K562 (cell line): ENCODE results near the gene SEPHS1. TPM values are rescaled to one million over a fixed set of nuclear protein-coding genes. Genes with fewer than 3 reads are reported as not detected.

Experiments
- ATAC-seq: fragments of 200-7000 bp; cut with Tn5 transposase; 3 replicates; pipeline ENCODE4 v1.9.1; 2020; ENCODE audit warnings: moderate library complexity
- BruUV-seq: library from RNA; stranded (reverse); fragments of 400-500 nt; replicated peaks from 2 replicates; lab custom pipeline; 2021; lab: Mats Ljungman, UMichigan
- CTCF ChIA-PET: fragments of 300-600 bp; formaldehyde crosslinking; extraction: SDS; loops from one replicate; lab custom pipeline; 2021; ENCODE audit warnings: low intra/inter-chr PET ratio; lab: Yijun Ruan, JAX
- POLR2A ChIA-PET: fragments of 300-600, 350-650 bp; sonication (Branson Sonifier 250); formaldehyde crosslinking; extraction: SDS; loops from one replicate; lab custom pipeline; 2021; ENCODE audit warnings: antibody characterized with exemption, inconsistent platforms; lab: Yijun Ruan, JAX
- DNase-seq, 4 experiments: peaks; one replicate each; pipeline versions ENCODE4 v3.0.0 to v3.0.0-alpha.2; 2011 to 2018; ENCODE audit warnings: low spot score in 3 of 4, mixed read lengths in 3 of 4; ENCODE audit errors: extremely low read depth in 1 of 4
- FAIRE-seq: peaks from 2 replicates; lab custom pipeline; 2011; peaks lifted over from hg19 to GRCh38; lab: Jason Lieb, UNC
- H2AFZ ChIP-seq: 2 replicates; pipeline ENCODE4 v1.6.0; 2011; ENCODE audit warnings: low read depth, low read length, control low read depth, inconsistent platforms
- H3K27ac ChIP-seq: fragments of 200-600 bp; 3 replicates; pipeline ENCODE4 v1.8.0; 2011; ENCODE audit warnings: low read depth, mild to moderate bottlenecking, control low read depth, inconsistent platforms, low read length, moderate library complexity, mixed read lengths; ENCODE audit errors: extremely low read depth
- H3K27me3 ChIP-seq, 2 experiments: fragments of 300-600 bp in 1 of 2; 2 replicates in 1 of 2; 3 replicates in 1 of 2; pipeline versions ENCODE4 v1.6.0 to v1.8.0; 2011; ENCODE audit warnings: inconsistent platforms in 2 of 2, low read length in 2 of 2, mild to moderate bottlenecking in 1 of 2, mixed read lengths in 1 of 2, moderate library complexity in 1 of 2; ENCODE audit not compliant: control insufficient read depth in 2 of 2, insufficient read depth in 2 of 2
- H3K36me3 ChIP-seq: fragments of 300-600 bp; 3 replicates; pipeline ENCODE4 v1.8.0; 2011; ENCODE audit warnings: mild to moderate bottlenecking, low read length, inconsistent platforms; ENCODE audit not compliant: control insufficient read depth, insufficient read depth
- H3K4me1 ChIP-seq, 2 experiments: fragments of 200-600 bp in 1 of 2; replicated peaks in 1 of 2; 2 replicates in 1 of 2; 3 replicates in 1 of 2; pipeline versions ENCODE4 v1.5.1 to v1.8.0; 2011; ENCODE audit warnings: inconsistent platforms in 2 of 2, low read length in 2 of 2, mild to moderate bottlenecking in 1 of 2, mixed read lengths in 1 of 2, moderate library complexity in 1 of 2; ENCODE audit not compliant: control insufficient read depth in 2 of 2, insufficient read depth in 2 of 2
- H3K4me2 ChIP-seq: 2 replicates; pipeline ENCODE4 v1.6.1; 2011; ENCODE audit warnings: low read length, control low read depth, inconsistent platforms, mixed read lengths; ENCODE audit not compliant: insufficient read depth
- H3K4me3 ChIP-seq: fragments of 200-600 bp; sonication (generic), shearing (Covaris generic); 2 replicates; pipeline ENCODE4 v1.5.1; 2016; ENCODE audit warnings: control low read depth, inconsistent platforms
- H3K79me2 ChIP-seq: fragments of 200-600 bp; 3 replicates; pipeline ENCODE4 v1.8.0; 2011; ENCODE audit warnings: low read length, inconsistent platforms; ENCODE audit not compliant: control insufficient read depth, insufficient read depth
- H3K9ac ChIP-seq, 2 experiments: 2 replicates each; pipeline versions ENCODE4 v1.6.0 to v1.6.1; 2011; ENCODE audit warnings: low read depth in 2 of 2, low read length in 2 of 2, control low read depth in 1 of 2, inconsistent platforms in 1 of 2, mild to moderate bottlenecking in 1 of 2, mixed read lengths in 1 of 2; ENCODE audit not compliant: insufficient read depth in 1 of 2
- H3K9me1 ChIP-seq: one replicate; pipeline ENCODE4 v1.6.0; 2011; ENCODE audit warnings: inconsistent platforms, mild to moderate bottlenecking, low read length, moderate library complexity; ENCODE audit not compliant: control insufficient read depth, insufficient read depth
- H3K9me3 ChIP-seq: replicated peaks from 2 replicates; pipeline ENCODE4 v1.5.1; 2011; ENCODE audit warnings: low read depth, low read length, inconsistent platforms; ENCODE audit not compliant: control insufficient read depth, insufficient read depth
- H4K20me1 ChIP-seq: replicated peaks from 2 replicates; pipeline ENCODE4 v1.6.1; 2011; ENCODE audit warnings: low read length, inconsistent platforms, mixed read lengths; ENCODE audit not compliant: control insufficient read depth, insufficient read depth
- FOXA3 ChIP-seq, 2 experiments: fragments of 450-650 bp in 1 of 2; sonication (generic) in 1 of 2; formaldehyde crosslinking; IDR thresholded peaks in 1 of 2; conservative IDR thresholded peaks in 1 of 2; 2 replicates each; pipeline versions ENCODE4 v1.4.0 to v1.8.0; 2020 to 2022; ENCODE audit warnings: mild to moderate bottlenecking in 2 of 2, missing genetic modification reagents in 1 of 2
- MXI1 ChIP-seq: IDR thresholded peaks from 2 replicates; pipeline ENCODE4 v1.6.1; 2011; ENCODE audit warnings: low read depth, mild to moderate bottlenecking, improper control_type of control experiment, low read length
- NFRKB ChIP-seq: fragments of 450-650 bp; IDR thresholded peaks from 2 replicates; pipeline ENCODE4 v1.6.1; 2016; ENCODE audit warnings: low read depth
- RAD21 ChIP-seq, 2 experiments: fragments of 250-450 bp in 1 of 2; fragments of 450-650 bp in 1 of 2; sonication (Bioruptor Pico) in 1 of 2; formaldehyde crosslinking in 1 of 2; IDR thresholded peaks in 1 of 2; conservative IDR thresholded peaks in 1 of 2; 2 replicates each; pipeline versions ENCODE4 v1.4.0 to v1.8.0; 2020 to 2022; ENCODE audit warnings: mild to moderate bottlenecking in 2 of 2, moderate library complexity in 1 of 2
- ZNF239 ChIP-seq: fragments of 250-450 bp; sonication (Bioruptor Pico); IDR thresholded peaks from 2 replicates; pipeline ENCODE4 v1.4.0; 2020; ENCODE audit warnings: mild to moderate bottlenecking
- WGBS: fragments of 100-300 bp; shearing (Covaris generic); methylation state at CpG from one replicate; pipeline ENCODE4 v1.1.6; 2016; ENCODE audit warnings: low coverage, mixed read lengths; ENCODE audit not compliant: insufficient coverage; ENCODE audit errors: missing lambda C conversion rate; 5-methylcytosine and 5-hydroxymethylcytosine counted together
- in situ Hi-C: fragments of 300-500 bp; cut with MboI; formaldehyde crosslinking; loops from 4 replicates; pipeline ENCODE4 v1.15.0; 2018; ENCODE audit warnings: inconsistent platforms, mixed read lengths
- intact Hi-C: fragments of 100-400 bp; cut with micrococcal nuclease; formaldehyde crosslinking; loops from 2 replicates; pipeline ENCODE4 v1.14.2; 2022
- polyA plus RNA-seq, 8 experiments: library from polyadenylated mRNA; depleted of rRNA in 4 of 8; stranded (reverse) in 5 of 8; unstranded in 3 of 8; fragments of >200 nt; fragmentation: Nextera tagmentation in 2 of 8; fragmentation: Illumina TruSeq in 1 of 8; extraction: Ambion mirVana in 2 of 8; extraction: Trizol in 1 of 8; gene quantifications; 2 replicates each; pipeline versions ENCODE4 v1.2.1 to v1.2.3, GENCODE V29; 2011 to 2014; ENCODE audit warnings: inconsistent platforms in 1 of 8, missing spikeins in 1 of 8
- total RNA-seq, 7 experiments: library from RNA; depleted of rRNA in 6 of 7; stranded (reverse); fragments of >200 nt in 6 of 7; fragmentation: Illumina TruSeq in 2 of 7; extraction: Trizol in 2 of 7; gene quantifications; 2 replicates each; pipeline versions ENCODE4 v1.2.1 to v1.2.3, GENCODE V29; 2011 to 2021; ENCODE audit warnings: low replicate concordance in 1 of 7
- TF ChIP-seq, protein P1 (sequence below), 3 experiments: IDR thresholded peaks in 2 of 3; conservative IDR thresholded peaks in 1 of 3; 2 replicates each; pipeline ENCODE4 v1.5.1; 2011 to 2012; ENCODE audit warnings: low read length in 3 of 3, mild to moderate bottlenecking in 3 of 3, control low read depth in 2 of 3, improper control_type of control experiment in 1 of 3, inconsistent platforms in 1 of 3, low read depth in 1 of 3, mixed read lengths in 1 of 3, moderate library complexity in 1 of 3; ENCODE audit not compliant: insufficient read depth in 2 of 3

Gene SEPHS1
- total and polyA plus RNA-seq, 9 of the 15 experiments (the other 6 are each of a cell fraction or from before 2014, with no cell fraction given), result 14.7 to 82.8 (median 41.8) TPM

DNA sequence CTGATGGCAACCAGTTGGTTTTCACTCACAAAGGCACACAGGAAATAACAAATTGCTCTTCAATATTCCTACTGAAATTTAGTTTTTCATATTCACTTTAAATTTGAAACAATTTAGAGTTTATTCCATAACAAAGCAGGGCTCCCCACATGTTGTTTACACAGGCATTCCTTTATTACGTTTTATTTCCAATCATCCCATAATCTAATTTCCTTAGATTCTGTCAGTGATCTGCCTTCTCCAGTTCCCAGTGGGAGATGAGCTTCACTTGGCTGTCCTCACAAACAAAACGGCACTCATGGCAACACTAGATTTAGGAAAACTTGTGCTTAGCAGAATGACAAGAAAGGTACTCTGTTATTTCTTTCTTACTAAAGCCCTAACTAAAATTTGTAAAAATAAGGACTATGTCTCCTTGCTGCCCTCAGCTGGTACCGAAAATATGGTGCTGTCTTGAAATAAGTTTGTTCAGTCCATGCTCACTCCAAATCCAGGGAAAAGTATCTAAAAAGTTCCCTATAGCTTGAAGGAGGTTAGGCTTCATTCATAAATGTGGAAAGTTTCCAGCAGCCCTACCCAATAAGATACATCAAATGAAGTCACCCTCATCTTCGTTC is 71.2 kb downstream of the SEPHS1 start:
- Histone ChIP-seq H4K20me1 (no peaks in the 10 kb centered on the region), H3K27me3 (no peaks in the 10 kb centered on the region), H3K9ac (no peak overlapping the region), H3K79me2 (no peaks in the 10 kb centered on the region), H3K4me3 (no peak overlapping the region), H3K9me1 (no peaks in the 10 kb centered on the region), H3K9me3 (no peaks in the 10 kb centered on the region), H3K4me2 (no peak overlapping the region), H3K36me3 (no peaks in the 10 kb centered on the region), H3K27ac (no peak overlapping the region), H3K4me1 (peaks cover 4 to 6% of the 10 kb centered on the region in 2 experiments; a peak in 3 of 5 replicates), H2AFZ (0 out of 2 replicates have a peak overlapping the region, but pooled peaks have one; percentile 16)
- TF ChIP-seq NFRKB (no peak), ZNF239 (CRISPR knock-in tag) (no peak), FOXA3 (CRISPR knock-in tag; conservative IDR thresholded peaks at IDR 0.05 in 1 of 2, IDR thresholded peaks at IDR 0.05 in 1 of 2) (no peak), RAD21 (CRISPR knock-in tag; conservative IDR thresholded peaks at IDR 0.05 in 1 of 2, IDR thresholded peaks at IDR 0.05 in 1 of 2) (peak in 1 of 2 experiments; percentile 33; a peak in 2 of 4 replicates), MXI1 (no peak)
- TF ChIP-seq, protein P1, sequence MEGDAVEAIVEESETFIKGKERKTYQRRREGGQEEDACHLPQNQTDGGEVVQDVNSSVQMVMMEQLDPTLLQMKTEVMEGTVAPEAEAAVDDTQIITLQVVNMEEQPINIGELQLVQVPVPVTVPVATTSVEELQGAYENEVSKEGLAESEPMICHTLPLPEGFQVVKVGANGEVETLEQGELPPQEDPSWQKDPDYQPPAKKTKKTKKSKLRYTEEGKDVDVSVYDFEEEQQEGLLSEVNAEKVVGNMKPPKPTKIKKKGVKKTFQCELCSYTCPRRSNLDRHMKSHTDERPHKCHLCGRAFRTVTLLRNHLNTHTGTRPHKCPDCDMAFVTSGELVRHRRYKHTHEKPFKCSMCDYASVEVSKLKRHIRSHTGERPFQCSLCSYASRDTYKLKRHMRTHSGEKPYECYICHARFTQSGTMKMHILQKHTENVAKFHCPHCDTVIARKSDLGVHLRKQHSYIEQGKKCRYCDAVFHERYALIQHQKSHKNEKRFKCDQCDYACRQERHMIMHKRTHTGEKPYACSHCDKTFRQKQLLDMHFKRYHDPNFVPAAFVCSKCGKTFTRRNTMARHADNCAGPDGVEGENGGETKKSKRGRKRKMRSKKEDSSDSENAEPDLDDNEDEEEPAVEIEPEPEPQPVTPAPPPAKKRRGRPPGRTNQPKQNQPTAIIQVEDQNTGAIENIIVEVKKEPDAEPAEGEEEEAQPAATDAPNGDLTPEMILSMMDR (IDR thresholded peaks at IDR 0.05 in 2 of 3, conservative IDR thresholded peaks at IDR 0.05 in 1 of 3; ENCODE audit: insufficient read depth in 2 of 3, low read depth in 1 of 3, low read length in 3 of 3), result peak in 1 of 3 experiments; percentile 24; a peak in 1 of 6 replicates
- CTCF ChIA-PET, result no interaction called here
- POLR2A ChIA-PET, result interaction anchor here (0.8 kb wide), 1 partner anchor 57 kb away, joined by 3 read pairs; no protein-coding TSS in a partner anchor
- intact Hi-C loops, result loop anchor here (10.0 kb wide), 2 partner anchors 52 to 112 kb away; partner anchors contain the start of gene MCM10
- DNase-seq (no peak), FAIRE-seq (no peak), ATAC-seq (no peak; the same call in 2 of the 3 replicates)
- no TSS peak for BruUV-seq
- in situ Hi-C loops, result no loop called here
- 38% methylated on average over 4 of the region's 4 CpGs for WGBS
